GM21737 (cell line): ENCODE measurements around the gene GAB2.
"Not testable (repeated sequence)": the region's sequence is repeated elsewhere in the genome, so short reads cannot be mapped to it uniquely, and the experiment has no call there.

Source experiments
- ATAC-seq: cut with Tn5 transposase; IDR thresholded peaks from one replicate; pipeline ENCODE4 v1.9.1; 2021; ENCODE audit warnings: mild to moderate bottlenecking, moderate library complexity; ENCODE audit not compliant: unreplicated experiment

Gene GAB2

GRCh38 chr11:78224906-78225420 is 192.7 kb downstream of the GAB2 start:
- ATAC-seq = no peak

GRCh38 chr11:78224506-78224905 is 193.1 kb downstream of the GAB2 start:
- no peak for ATAC-seq

- ATAC-seq = peak; percentile 79
These were observed 194.2 kb downstream of the GAB2 start for GRCh38 chr11:78223320-78223954.

GRCh38 chr11:78222726-78223125 is 194.9 kb downstream of the GAB2 start:
- not testable (repeated sequence) for ATAC-seq

GRCh38 chr11:78221396-78222315 is 196.0 kb downstream of the GAB2 start:
- no peak for ATAC-seq

GRCh38 chr11:78220218-78221157 is 197.1 kb downstream of the GAB2 start:
- ATAC-seq = no peak

GRCh38 chr11:78219493-78220217 is 198.0 kb downstream of the GAB2 start:
- no peak for ATAC-seq

- ATAC-seq = no peak
These were observed 198.7 kb downstream of the GAB2 start for GRCh38 chr11:78218707-78219492.

GRCh38 chr11:78217650-78218541 is 199.7 kb downstream of the GAB2 start:
- ATAC-seq = no peak

- ATAC-seq = no peak
These were observed 200.9 kb downstream of the GAB2 start for GRCh38 chr11:78216571-78217287.

- no peak for ATAC-seq
These were observed 201.6 kb downstream of the GAB2 start for GRCh38 chr11:78216021-78216420.

GRCh38 chr11:78214331-78215194 is 203.1 kb downstream of the GAB2 start:
- ATAC-seq = no peak

GRCh38 chr11:78213526-78214330 is 203.9 kb downstream of the GAB2 start:
- ATAC-seq = no peak

- ATAC-seq = no peak
These were observed 204.8 kb downstream of the GAB2 start for GRCh38 chr11:78212586-78213371.

GRCh38 chr11:78211565-78211964 is 206.1 kb downstream of the GAB2 start:
- no peak for ATAC-seq
